GM12878 (cell line): Measurements from ENCODE around the gene VWA5B2. TPM values are rescaled to one million over a fixed set of nuclear protein-coding genes. Genes with fewer than 3 reads are reported as not detected.
A peak's percentile ranks its signal among the peaks of the same experiment; 100 is the strongest.

ENCODE experiments used
- ASH2L ChIP-seq: fragments of 300-600, 200-600 bp; sonication (generic); IDR thresholded peaks from 2 replicates; pipeline ENCODE4 v1.6.1; 2017; ENCODE audit warnings: low read depth, mild to moderate bottlenecking, borderline replicate concordance
- ATF2 ChIP-seq: IDR thresholded peaks from 2 replicates; pipeline ENCODE4 v1.6.1; 2012; ENCODE audit warnings: low read length, inconsistent platforms
- BACH1 ChIP-seq: fragments of 450-650 bp; IDR thresholded peaks from 2 replicates; pipeline ENCODE4 v1.6.1; 2017; ENCODE audit warnings: mild to moderate bottlenecking, borderline replicate concordance
- BCL3 ChIP-seq: IDR thresholded peaks from 2 replicates; pipeline ENCODE4 v1.6.1; 2011; ENCODE audit warnings: borderline replicate concordance, low read depth, mild to moderate bottlenecking, moderate library complexity, low read length; ENCODE audit not compliant: insufficient read depth, poor library complexity, severe bottlenecking
- CBFB ChIP-seq: IDR thresholded peaks from 2 replicates; pipeline ENCODE4 v1.6.1; 2016; ENCODE audit warnings: antibody characterized with exemption, low read depth
- ETV6 ChIP-seq, 2 experiments: fragments of 450-650 bp in 1 of 2; IDR thresholded peaks in 1 of 2; conservative IDR thresholded peaks in 1 of 2; 2 replicates each; pipeline ENCODE4 v1.6.1; 2014; ENCODE audit warnings: antibody characterized with exemption in 1 of 2, borderline replicate concordance in 1 of 2, low read depth in 1 of 2, mild to moderate bottlenecking in 1 of 2, moderate library complexity in 1 of 2
- HCFC1 ChIP-seq: fragments of 150-350 bp; IDR thresholded peaks from 2 replicates; pipeline ENCODE4 v1.6.1; 2014; ENCODE audit warnings: low read length
- IKZF1 ChIP-seq: fragments of 450-650 bp; conservative IDR thresholded peaks from 2 replicates; pipeline ENCODE4 v1.6.1; 2017; ENCODE audit warnings: antibody characterized with exemption, mild to moderate bottlenecking
- IKZF2 ChIP-seq, 2 experiments: fragments of 450-650 bp; IDR thresholded peaks; 2 replicates each; pipeline ENCODE4 v1.6.1; 2017; ENCODE audit warnings: mild to moderate bottlenecking in 2 of 2, moderate library complexity in 2 of 2
- KDM1A ChIP-seq: fragments of 200-600 bp; sonication (generic); IDR thresholded peaks from 2 replicates; pipeline ENCODE4 v1.6.1; 2016; ENCODE audit warnings: borderline replicate concordance
- MYC ChIP-seq: IDR thresholded peaks from 2 replicates; pipeline ENCODE4 v1.6.1; 2011; ENCODE audit warnings: mild to moderate bottlenecking, low read length, moderate library complexity, inconsistent platforms; ENCODE audit not compliant: insufficient read depth, insufficient replicate concordance, insufficient read length, severe bottlenecking
- PML ChIP-seq: IDR thresholded peaks from 2 replicates; pipeline ENCODE4 v1.6.1; 2012; ENCODE audit warnings: low read length, inconsistent platforms
- POLR2AphosphoS2 ChIP-seq: IDR thresholded peaks from 2 replicates; pipeline ENCODE4 v1.6.1; 2011; ENCODE audit warnings: low read depth, mild to moderate bottlenecking, low read length, improper control_type of control experiment, moderate library complexity
- POU2F2 ChIP-seq: IDR thresholded peaks from 3 replicates; pipeline ENCODE4 v1.6.1; 2011; ENCODE audit warnings: low read depth, mild to moderate bottlenecking, low read length, borderline replicate concordance
- TCF12 ChIP-seq: IDR thresholded peaks from 2 replicates; pipeline ENCODE4 v1.6.1; 2011; ENCODE audit warnings: low read depth, mild to moderate bottlenecking, low read length
- ZBED1 ChIP-seq: IDR thresholded peaks from 2 replicates; pipeline ENCODE4 v1.6.1; 2016; ENCODE audit warnings: borderline replicate concordance
- ZBTB11 ChIP-seq: fragments of 450-650 bp; formaldehyde crosslinking; IDR thresholded peaks from 2 replicates; pipeline ENCODE4 v1.5.0; 2022; ENCODE audit warnings: mild to moderate bottlenecking, missing genetic modification characterization
- ZNF217 ChIP-seq: fragments of 450-650 bp; IDR thresholded peaks from 2 replicates; pipeline ENCODE4 v1.6.1; 2017; ENCODE audit warnings: antibody characterized with exemption, mild to moderate bottlenecking
- polyA plus RNA-seq, 11 experiments: library from polyadenylated mRNA; depleted of rRNA in 4 of 11; unstranded in 6 of 11; stranded (reverse) in 5 of 11; fragments of >200 nt; fragmentation: Nextera tagmentation in 4 of 11; fragmentation: Illumina TruSeq in 1 of 11; extraction: Ambion mirVana in 4 of 11; extraction: Trizol in 1 of 11; gene quantifications; 1 replicate in 1 of 11; 2 replicates in 10 of 11; pipeline versions ENCODE4 v1.2.1 to v1.2.3, GENCODE V29; 2011 to 2016; ENCODE audit warnings: inconsistent platforms in 2 of 11, missing spikeins in 2 of 11, low read depth in 1 of 11
- total RNA-seq, 4 experiments: library from RNA; depleted of rRNA in 3 of 4; stranded (reverse); fragments of >200 nt in 3 of 4; fragmentation: Illumina TruSeq in 1 of 4; extraction: Trizol in 1 of 4; gene quantifications; 2 replicates each; pipeline versions ENCODE4 v1.2.1 to v1.2.3, GENCODE V29; 2013 to 2021

VWA5B2 gene
- total and polyA plus RNA-seq, 10 of the 15 experiments (the other 5 are each of a cell fraction or from before 2014, with no cell fraction given): 0.03 to 0.09 TPM; not detected in 8

GRCh38 chr3:184248454-184249411, 19.3 kb downstream of the VWA5B2 start, which contains the start of gene ALG3 (continued):
- TF ChIP-seq ZBTB11 (peak; percentile 93), HCFC1 (peak; percentile 78), CBFB (peak; percentile 68; the same call in 1 of the 2 replicates), ZBED1 (no peak), BACH1 (0 out of 2 replicates have a peak, but pooled peaks have one; percentile 21), ZNF217 (no peak), POU2F2 (peak; percentile 82), BCL3 (no peak), ETV6 (conservative IDR thresholded peaks at IDR 0.05 in 1 of 2, IDR thresholded peaks at IDR 0.05 in 1 of 2; ENCODE audit: borderline replicate concordance in 1 of 2, low read depth in 1 of 2) (peak in 1 of 2 experiments; percentile 68; a peak in 2 of 4 replicates), MYC (peak; percentile 96), KDM1A (no peak), IKZF2 (IDR thresholded peaks at IDR 0.05) (no peak), POLR2AphosphoS2 (peak; percentile 79), ATF2 (no peak), PML (peak; percentile 52; the same call in 1 of the 2 replicates), TCF12 (0 out of 2 replicates have a peak, but pooled peaks have one; percentile 59), IKZF1 (peak; percentile 56; the same call in 1 of the 2 replicates), ASH2L (peak; percentile 78; the same call in 1 of the 2 replicates)
